DMS153 (cell line): ENCODE data around the gene SLC9A7.
A peak's percentile ranks its signal among the peaks of the same experiment; 100 is the strongest.
"Not testable (repeated sequence)": the region's sequence is repeated elsewhere in the genome, so short reads cannot be mapped to it uniquely, and the experiment has no call there.

Experiments used
- DNase-seq: peaks from one replicate; lab custom pipeline; 2025; lab: John Stamatoyannopoulos, UW

SLC9A7 gene

DNA sequence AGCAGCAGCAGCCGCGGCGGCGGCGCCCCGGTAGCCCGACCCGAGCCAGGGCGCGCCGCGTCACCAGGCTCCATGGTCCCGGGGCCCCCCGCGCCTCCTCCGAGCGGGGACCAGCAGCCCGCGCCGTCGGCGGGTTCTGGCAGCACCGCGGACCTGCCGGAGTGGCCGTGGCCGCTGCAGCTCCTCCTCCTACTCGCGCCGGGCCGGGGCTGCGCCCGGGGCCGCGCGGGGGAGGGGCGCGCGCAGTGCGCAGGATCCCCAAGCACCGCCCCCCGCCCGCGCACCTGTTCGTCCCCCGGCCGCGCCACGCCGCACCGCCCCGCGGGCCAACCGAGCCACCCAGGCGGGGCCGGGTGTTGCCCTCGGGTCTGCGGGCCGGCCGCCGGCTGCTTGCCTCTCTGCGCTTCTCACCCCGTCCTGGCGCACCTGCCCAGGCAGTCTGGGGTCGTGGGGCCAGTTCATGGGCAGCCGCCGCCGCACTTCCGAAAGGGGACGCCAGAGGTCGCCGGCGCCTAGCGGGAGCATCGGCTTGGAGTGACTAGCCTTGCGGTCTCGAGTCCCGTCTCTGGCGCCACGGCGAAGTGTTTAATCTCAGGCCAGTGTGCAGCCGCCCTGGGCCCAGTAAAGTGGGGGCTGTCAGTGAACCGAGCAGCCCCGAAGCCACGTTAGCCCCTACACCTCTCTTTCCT is at the start of gene SLC9A7:
SLC9A7 (minus strand) TSS at position 163 of the 689 bp plus-strand sequence; CDS start at position 74, 89 bp downstream.
- DNase-seq: peak; percentile 34

DNA sequence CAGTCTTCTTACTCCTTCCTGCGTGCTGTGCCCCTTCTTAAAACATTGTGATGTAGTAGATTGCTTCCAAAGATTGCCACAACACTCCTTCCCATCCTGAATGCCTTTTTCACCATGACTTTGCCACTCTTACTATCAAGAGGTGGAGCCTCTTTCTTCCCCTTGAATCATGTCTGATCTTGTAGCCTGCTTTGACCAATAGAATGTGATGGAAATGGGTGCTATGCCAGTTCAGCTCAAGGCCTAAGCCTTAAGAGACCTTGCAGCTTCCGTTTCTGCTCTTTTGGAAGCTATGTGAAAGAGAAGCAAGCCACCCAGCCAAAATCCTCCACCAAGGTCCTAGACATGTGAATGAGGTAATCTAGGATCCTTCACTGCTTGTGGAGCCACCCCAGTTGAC is 46.4 kb upstream of the SLC9A7 start:
- no peak for DNase-seq

DNA sequence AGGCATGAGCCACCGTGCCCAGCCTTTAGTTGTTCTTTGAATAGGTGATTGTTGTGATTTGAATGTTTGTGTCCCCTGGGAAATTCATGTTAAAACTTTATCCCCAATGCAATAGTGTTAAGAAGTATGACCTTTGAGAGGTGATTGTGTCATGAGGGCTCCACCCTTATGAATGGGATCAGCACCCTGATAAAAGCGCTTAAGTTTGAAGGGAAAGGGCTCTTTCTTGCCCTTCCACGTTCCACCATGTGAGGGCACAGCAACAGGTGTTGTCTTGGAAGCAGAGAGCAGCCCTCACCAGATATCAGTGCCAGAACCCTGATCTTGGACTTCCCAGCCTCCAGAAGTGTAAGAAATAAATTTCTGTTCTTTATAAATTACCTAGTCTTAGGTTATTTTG is 44.2 kb upstream of the SLC9A7 start:
- DNase-seq: no peak

DNA sequence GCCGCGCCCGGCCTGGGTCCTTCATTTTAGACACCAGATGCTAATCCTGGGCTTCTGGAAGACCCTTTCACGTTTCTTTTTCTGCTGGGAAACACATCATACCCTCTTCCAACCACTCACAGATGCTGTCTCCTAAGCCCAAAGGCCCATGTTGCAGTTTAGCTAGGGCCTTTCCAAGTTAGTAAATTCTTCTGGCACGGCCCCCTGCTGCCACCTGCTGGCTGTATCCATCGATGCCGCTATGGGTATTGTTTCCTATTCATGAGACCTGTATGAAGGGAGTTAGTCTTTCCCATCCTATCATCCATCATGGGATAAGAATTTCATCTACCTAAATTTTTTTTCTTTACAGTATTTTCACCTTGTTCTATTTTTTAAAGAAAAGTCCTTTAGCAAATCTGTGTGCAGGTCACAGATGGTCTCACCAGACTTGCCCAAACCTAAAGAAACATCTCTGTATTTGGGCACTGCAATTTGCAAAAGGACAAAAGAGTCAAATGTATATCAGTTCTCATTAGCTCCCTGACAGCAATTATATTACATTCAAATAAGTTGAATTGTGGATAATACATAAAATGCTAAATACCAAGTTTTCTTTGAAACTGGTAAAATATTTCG is 37.8 kb upstream of the SLC9A7 start:
- peak; percentile 26 for DNase-seq

DNA sequence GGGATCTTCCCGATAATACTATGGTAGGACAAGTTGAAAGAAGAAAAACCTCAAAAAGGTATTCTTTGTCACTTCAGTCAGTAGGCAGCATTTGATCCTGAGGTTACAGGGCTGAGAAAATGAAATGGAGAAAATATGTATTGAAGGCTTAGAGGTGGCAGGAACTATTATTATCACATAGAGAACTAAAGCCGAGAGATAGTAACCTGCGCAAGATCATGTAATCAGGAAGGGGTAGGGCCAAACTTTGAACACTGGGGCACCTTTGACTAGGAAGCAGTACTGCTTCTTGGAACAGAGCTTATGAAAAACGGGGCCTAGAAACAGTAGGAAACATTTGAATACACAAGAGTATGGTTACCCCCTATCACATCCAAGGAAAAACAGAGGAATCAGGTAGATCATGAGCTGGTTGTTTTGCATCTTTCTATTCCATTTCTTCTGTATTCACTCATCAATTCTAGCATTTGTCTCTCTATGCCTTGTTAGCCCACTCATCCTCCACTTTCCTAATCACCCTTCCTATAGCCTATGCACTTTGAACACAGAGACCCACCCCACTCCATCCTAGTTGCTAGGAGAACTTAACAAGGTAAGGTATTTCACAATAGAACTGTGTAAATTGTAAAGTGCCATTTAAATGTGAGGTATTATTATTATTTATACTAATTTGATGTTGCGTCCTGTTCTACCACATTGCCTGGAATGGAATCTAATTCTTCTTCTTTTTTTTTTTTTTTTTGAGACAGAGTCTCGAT is 34.6 kb upstream of the SLC9A7 start:
- no peak for DNase-seq

DNA sequence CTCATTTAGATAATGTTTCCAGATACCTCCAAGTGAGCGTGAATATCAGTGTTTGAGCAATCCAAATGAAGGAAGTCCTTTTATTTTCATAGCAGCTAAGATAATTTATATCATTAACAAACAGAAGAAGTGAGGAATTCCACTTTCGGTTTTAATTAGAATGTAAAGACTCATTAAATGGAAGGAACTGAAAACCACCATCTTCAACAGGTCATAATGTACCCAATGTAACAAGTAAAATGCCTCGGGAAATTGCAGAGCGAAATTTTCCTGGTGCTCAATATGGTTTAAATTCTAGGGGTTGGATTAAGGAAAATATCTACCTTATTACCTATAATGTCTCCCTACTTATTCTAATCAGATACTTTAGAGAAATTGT is 33.9 kb upstream of the SLC9A7 start:
- DNase-seq: no peak

DNA sequence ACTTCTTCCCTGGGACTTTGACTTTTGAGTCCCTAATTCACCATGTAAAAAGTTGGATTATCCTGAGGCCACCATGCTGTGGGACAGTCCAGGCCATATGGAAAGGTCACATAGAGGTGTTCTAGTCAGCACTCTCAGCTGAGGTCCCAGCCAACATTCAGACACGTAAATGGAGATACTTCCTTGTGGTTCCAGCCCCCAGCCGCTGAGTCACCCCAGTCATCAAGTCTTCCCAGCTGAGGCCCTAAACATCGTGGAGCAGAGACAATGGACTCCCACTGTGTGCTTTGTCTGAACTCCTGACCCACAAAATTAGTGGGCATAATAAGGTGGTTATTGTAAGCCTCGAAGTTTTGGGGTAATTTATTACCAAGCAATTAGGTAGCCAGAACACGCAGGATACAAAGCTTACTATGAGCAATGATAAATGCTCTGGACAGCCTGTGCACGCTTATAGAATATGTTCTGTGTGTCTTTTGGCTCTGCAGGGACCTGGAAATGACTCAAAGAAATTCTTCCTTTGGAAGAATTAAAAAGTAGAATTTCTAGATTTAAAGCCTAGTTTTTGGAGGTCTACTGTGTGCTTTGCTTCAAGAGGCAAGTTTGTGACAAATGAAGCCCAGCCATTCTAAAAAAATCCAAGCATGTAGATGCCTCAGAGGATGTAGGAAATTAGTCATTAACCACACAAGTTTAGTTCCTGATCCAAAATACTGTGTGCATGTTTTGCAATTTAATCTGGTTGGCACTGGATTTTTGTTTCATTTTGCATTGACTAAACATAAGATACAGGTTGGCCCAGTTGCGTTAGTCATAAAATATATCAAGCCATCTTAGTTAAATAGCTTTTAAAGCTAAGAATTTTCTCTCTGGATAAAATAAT is 33.2 kb upstream of the SLC9A7 start:
- DNase-seq: no peak

DNA sequence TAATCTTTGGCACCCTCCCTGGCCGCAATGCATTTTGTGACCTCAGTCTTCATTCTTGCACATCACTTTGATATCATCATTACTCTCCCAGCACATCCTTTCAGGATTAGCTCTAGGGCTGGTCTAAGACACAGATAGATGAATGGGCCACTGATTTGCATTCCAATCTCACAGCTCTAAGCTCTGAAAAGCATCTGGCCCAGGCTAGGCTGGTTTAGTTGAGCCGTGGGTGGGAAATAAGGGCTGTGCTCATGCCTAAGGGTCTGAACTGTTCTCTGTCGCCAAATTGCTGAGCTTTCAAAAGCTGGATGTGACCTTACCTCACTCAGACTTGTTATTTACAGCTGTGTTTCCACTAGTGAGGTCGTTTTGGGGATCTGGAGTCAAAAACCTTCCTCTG is 30.0 kb upstream of the SLC9A7 start:
- DNase-seq: no peak

DNA sequence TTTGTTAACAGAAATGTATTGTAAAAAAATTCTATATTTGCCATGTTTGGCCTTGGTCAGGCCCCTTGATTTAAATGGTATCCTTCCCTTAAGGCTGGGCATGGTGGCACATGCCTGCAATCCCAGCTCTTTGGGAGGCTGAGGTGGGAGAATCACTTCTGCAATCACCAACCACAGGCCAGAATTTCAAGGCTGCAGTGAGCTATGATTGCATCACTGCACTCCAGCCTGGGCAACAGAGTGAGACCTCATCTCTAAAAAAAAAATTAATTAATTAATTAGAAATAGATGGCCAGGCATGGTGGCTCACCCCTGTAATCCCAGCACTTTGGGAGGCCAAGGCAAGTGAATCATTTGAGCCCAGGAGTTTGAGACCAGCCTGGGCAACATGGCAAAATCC is 25.5 kb upstream of the SLC9A7 start:
- DNase-seq: not testable (repeated sequence)

DNA sequence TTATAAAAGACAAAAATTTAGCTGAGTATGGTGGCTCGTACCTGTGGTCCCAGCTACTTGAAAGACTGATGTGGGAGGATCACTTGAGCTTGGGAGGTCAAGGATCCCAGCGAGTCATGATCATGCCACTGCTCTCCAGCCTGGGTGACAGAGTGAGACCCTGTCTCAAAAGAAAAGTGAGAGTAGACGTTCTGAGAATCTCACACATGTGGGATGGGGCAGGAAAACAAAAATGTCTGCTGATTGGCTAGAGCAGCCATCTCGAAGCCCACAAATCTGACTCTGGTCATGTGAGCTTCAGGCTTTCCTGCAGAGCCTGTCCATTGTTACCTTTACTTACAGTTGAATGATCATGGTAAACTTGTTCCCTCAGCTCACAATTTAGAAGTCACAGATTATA is 23.1 kb upstream of the SLC9A7 start:
- DNase-seq: no peak

DNA sequence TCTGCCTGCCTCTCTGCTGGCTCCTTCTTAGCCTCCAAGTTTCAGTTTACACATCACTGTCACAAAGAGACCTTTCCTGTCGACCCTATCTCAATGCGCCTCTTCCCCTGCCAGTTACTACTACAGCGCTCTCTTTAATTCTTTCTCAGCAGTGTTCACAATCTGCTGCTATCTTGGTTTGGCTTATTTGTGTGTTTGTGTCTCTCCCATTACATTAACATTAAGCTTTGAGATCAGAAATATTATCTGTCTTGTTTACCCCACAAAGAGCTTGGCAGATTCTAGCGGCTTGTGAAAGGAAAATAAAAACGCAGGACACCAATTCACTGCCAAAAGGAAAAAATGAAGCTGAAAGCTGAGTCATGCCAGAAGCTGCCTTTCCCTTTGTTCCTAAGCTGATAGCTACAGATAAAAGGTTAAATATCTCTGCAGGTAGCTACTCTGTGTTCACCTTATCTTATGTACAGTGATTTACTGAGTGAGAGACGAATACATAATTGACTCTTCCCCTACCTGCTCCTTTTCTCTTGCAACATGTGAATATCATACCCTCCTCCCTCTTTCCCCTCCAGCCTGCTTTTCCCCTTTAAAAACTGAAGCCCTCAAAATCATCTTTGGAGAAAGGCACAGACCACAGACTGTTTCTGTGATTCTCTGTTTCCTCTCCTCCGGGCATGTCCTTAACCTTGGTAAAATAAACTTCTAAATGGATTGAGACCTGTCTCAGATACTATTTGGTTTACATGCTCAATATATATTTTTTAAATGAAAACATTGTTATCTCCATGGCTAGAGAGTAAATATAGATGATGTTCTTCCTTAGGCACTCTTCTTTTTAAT is 19.3 kb upstream of the SLC9A7 start:
- no peak for DNase-seq

DNA sequence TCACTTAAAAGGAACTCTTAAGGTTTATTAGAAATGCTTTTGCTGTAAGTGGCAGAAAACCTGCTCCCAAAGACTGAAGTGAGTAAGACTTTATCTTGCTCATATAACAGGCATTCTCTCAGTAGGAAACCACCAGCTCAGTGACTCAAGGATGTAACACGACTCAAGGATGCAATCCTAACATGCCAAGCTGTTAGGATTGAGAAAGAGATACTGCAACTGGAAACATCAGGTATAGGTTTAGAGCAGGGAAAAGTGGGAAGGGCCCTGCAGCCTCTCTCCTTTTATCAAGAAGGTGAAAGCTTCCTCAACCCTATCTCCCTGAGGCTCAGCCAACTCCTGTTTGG is 11.9 kb upstream of the SLC9A7 start:
- DNase-seq: no peak

DNA sequence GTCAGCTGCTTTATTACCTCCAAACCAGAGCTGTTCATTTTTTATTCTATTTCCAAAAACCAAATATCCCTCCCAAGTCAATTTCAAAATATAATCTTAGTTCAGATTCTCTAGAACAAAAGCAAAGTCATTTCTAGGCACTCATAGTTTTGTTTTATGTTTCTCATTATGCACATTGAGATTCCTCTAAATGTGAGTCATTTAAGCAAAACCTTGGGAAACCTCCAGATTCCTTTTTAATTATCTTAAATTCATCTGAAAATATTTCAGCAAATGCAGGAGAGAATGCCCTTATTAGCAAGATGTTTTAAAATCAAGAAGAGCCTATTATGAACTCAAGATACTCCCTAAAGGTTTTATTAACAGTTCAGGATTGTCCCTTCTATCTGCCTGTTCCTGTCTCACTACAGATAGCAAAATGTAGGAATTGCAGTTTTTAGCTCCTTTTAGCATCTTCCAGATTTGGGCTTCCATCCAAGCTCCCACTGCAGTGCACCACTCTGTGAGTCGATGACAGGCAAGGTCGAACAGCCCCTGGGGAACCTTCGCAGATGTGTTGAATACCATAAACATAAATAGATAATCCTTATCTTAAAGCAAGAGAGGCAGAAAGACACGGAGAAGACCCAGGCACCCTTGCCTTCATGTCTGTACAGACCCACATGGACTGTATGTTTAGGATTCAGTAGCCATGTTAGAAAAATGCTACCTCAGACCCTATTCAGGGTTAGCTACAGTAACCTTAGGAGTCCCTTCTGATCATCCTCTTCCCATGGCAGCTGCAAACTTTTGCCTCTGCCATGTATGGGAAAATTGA is 11.3 kb upstream of the SLC9A7 start:
- no peak for DNase-seq

DNA sequence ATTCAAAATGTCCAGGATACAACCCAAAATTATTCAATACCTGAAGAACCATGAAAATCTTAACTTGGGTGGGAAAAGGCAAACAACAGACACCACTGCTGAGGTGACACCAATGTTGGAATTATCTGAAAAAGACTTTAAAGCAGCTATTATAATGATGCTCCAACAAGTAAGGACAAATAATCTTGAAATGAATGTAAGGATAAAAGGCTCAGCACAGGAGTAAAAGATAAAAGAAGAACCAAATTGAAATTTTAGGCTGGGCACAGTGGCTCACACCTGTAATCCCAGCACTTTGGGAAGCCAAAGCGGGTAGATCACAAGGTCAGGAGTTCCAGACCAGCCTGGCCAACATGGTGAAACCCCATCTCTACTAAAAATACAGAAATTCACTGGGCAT is 4.0 kb upstream of the SLC9A7 start:
- DNase-seq: no peak

DNA sequence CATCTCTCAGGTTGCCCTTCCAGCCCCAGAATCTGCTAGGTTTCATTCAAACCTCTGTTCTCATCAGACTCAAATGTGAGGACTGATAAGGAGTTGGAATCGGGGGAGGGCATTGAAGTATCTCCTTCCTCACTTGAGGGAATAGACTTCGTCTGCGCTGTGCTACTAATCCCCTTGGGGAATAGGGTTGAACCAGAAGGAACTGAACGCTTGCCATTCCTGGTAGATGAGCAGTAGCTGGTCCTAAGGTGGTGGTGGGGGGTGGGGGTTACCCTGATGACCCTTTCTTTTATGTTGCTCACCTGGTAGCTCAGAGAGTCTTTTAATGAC is 692 bp upstream of the SLC9A7 start:
- no peak for DNase-seq

DNA sequence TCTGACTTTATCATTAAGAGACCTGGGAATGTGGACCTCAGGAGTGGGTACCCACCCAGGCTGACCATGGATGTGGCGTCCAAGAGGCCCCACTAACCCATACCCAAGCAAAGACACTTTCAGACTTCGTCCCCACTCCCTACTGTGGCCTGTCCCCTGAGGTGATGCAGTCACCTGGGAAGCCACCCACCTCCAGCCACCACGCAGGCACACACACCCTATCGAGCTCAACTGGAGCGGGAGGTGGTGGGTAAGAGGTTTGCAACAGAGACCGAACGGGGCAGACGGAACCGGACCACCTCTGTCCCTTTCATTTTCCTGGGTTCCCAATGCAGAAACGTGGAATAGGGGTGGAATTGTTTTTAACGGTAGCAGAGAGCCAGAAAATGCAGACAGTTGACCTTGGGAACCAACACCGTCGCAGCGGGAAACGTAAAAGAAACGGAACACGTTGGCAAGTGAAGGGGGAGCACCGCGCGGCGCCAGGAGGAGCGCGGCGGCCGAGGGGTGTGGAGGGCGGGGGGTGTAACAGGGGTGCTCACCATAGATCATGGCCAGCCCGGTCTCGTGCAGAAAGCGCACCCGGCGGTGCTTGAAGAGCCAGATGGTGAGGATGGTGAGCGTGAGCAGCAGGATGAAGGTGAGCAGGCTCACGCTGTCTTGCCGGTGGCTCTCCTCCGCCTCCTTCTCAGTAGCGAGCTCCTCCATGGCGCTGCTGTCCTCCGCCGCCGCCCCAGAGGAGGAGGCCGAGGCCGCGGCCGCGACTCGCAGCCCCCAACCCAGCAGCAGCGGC is 559 bp downstream of the SLC9A7 start:
- DNase-seq: no peak

DNA sequence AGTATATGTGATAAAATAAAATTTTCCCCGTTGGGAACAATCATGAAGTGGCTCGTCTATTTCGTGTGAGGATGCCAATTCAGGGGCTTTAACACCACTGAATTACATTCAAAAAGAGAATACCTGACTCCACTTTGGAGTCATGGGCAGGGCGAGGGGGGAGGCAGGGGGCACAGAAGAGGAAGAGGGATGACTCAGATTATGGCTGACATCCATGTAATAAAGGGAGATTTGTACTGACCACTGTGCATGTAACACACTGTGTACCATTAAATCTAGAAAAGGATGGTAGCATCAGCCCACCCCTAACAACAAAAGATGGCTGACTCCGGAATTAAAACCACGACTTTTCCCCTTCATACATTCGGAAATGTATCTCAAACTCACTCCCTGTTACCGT is 1.3 kb downstream of the SLC9A7 start:
- no peak for DNase-seq

DNA sequence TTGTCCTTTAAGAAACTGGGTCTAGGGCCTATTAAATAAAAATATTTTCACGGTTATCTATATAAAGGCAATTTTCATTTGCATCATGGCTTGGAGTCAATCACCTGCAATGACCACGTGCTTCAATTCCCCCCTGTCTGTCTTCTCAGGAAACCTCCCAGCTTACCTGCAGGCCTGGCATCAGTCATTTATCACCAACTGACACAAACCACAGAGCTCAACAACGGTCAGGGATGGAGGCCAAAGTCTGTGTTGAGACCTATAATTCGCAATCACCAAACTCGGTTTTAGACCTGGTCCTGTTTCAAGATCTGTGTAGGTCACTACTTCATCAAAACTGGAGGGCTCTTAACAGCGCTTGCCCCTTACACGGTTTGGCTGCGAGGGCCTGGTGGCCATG is 1.9 kb downstream of the SLC9A7 start:
- DNase-seq: no peak

DNA sequence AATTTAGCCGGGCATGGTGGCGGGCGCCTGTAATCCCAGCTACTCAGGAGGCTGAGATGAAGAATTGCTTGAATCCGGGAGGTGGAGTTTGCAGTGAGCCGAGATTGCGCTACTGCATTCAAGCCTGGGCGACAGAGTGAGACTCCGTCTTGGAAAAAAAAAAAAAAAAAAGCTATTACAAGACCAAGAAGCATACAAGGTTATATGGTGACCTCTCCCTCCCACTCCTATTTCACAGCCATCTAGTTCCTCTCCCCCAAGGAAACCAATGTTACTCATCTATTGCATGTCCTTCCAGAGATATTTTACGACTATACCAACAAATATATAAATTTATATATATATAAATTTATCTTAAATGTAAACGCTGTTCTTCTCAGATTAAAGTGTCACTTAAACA is 3.2 kb downstream of the SLC9A7 start:
- no peak for DNase-seq

DNA sequence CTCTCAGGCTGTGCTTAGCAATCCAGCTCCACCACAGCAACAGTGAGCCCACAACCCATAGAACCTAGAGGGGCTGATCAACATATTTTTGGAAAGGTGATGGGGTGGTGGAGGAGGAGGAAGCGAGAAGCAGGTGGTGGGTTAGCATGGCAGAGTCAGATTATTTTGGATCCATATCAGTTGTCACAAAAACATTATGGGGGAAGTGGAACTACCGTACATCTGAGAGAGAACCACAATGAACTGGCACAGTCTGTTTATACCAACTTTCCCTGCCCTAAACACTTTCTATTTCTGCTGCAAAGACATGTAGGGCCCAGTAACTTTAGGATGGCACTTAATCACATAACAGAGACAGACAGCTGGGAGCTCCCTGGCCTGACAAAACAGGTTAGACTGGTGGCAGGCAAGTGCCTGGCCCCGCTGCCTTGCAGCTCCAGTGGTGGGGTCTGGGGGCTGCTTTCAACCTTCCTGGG is 4.3 kb downstream of the SLC9A7 start:
- no peak for DNase-seq
